Body of pancreas (tissue), 4 donors: ENCODE measurements around the gene MYO5B.

Experiments
- POLR2A ChIP-seq, 3 donors: fragments of 450-650 bp; IDR thresholded peaks; one replicate each; pipeline ENCODE4 v1.6.1; 2016; ENCODE audit warnings: antibody characterized with exemption in 3 of 3, mild to moderate bottlenecking in 2 of 3
- TF ChIP-seq, protein P1 (sequence below), 7 experiments: fragments of 450-650 bp in 4 of 7; fragments of 200-600 bp in 3 of 7; sonication (generic) in 3 of 7; IDR thresholded peaks; one replicate each; pipeline ENCODE4 v1.5.1; 2016 to 2019; ENCODE audit warnings: antibody characterized with exemption in 7 of 7

- TF ChIP-seq, protein P1, sequence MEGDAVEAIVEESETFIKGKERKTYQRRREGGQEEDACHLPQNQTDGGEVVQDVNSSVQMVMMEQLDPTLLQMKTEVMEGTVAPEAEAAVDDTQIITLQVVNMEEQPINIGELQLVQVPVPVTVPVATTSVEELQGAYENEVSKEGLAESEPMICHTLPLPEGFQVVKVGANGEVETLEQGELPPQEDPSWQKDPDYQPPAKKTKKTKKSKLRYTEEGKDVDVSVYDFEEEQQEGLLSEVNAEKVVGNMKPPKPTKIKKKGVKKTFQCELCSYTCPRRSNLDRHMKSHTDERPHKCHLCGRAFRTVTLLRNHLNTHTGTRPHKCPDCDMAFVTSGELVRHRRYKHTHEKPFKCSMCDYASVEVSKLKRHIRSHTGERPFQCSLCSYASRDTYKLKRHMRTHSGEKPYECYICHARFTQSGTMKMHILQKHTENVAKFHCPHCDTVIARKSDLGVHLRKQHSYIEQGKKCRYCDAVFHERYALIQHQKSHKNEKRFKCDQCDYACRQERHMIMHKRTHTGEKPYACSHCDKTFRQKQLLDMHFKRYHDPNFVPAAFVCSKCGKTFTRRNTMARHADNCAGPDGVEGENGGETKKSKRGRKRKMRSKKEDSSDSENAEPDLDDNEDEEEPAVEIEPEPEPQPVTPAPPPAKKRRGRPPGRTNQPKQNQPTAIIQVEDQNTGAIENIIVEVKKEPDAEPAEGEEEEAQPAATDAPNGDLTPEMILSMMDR (IDR thresholded peaks at IDR 0.05): no peak
- no peak for TF ChIP-seq POLR2A (IDR thresholded peaks at IDR 0.05)
Measured at GRCh38 chr18:50126471-50126870, 68.5 kb downstream of the MYO5B start.
